HL-60/S4 treated with phorbol 12-myristate 13-acetate at 8.2 ng/mL for 4 days and 3 days (cell line): ENCODE results near the gene GRAMD4.

Experiments
- in situ Hi-C: fragments of 300-500 bp; cut with MboI; formaldehyde crosslinking; loops from 2 replicates; pipeline ENCODE4 v1.15.0; 2022; ENCODE audit warnings: low sequenced_read_pairs

GRAMD4 gene

GRCh38 chr22:46682011-46682731 is 62.0 kb downstream of the GRAMD4 start:
- in situ Hi-C loops = loop anchor here (10.0 to 25.0 kb wide), 2 partner anchors 117 to 320 kb away; no protein-coding TSS in a partner anchor

GRCh38 chr22:46684706-46685105 is 64.5 kb downstream of the GRAMD4 start:
- in situ Hi-C loops = loop anchor here (10.0 to 25.0 kb wide), 2 partner anchors 120 to 322 kb away; no protein-coding TSS in a partner anchor

GRCh38 chr22:46686221-46687047 is 66.2 kb downstream of the GRAMD4 start:
- in situ Hi-C loops = loop anchor here (10.0 to 25.0 kb wide), 2 partner anchors 122 to 324 kb away; no protein-coding TSS in a partner anchor

- in situ Hi-C loops = loop anchor here (10.0 to 25.0 kb wide), 2 partner anchors 122 to 325 kb away; no protein-coding TSS in a partner anchor
These were observed 66.9 kb downstream of the GRAMD4 start for GRCh38 chr22:46687048-46687444.

- in situ Hi-C loops = loop anchor here (10.0 to 25.0 kb wide), 2 partner anchors 123 to 325 kb away; no protein-coding TSS in a partner anchor
These were observed 67.3 kb downstream of the GRAMD4 start for GRCh38 chr22:46687460-46687859.

GRCh38 chr22:46688949-46689348 is 68.8 kb downstream of the GRAMD4 start:
- in situ Hi-C loops = loop anchor here (10.0 to 25.0 kb wide), 2 partner anchors 124 to 327 kb away; no protein-coding TSS in a partner anchor

- in situ Hi-C loops = loop anchor here (25.0 kb wide), 1 partner anchor 328 kb away; no protein-coding TSS in a partner anchor
These were observed 70.0 kb downstream of the GRAMD4 start for GRCh38 chr22:46690146-46690545.

GRCh38 chr22:46691571-46691970 is 71.4 kb downstream of the GRAMD4 start:
- in situ Hi-C loops = loop anchor here (25.0 kb wide), 1 partner anchor 329 kb away; no protein-coding TSS in a partner anchor

- in situ Hi-C loops = loop anchor here (25.0 kb wide), 1 partner anchor 332 kb away; no protein-coding TSS in a partner anchor
These were observed 73.6 kb downstream of the GRAMD4 start for GRCh38 chr22:46693634-46694415.

GRCh38 chr22:46694416-46695170 is 74.4 kb downstream of the GRAMD4 start:
- in situ Hi-C loops = loop anchor here (25.0 kb wide), 1 partner anchor 332 kb away; no protein-coding TSS in a partner anchor

GRCh38 chr22:46695346-46696228 is 75.4 kb downstream of the GRAMD4 start:
- in situ Hi-C loops = loop anchor here (25.0 kb wide), 1 partner anchor 333 kb away; no protein-coding TSS in a partner anchor

GRCh38 chr22:46696229-46696518 is 76.0 kb downstream of the GRAMD4 start:
- in situ Hi-C loops = loop anchor here (25.0 kb wide), 1 partner anchor 334 kb away; no protein-coding TSS in a partner anchor

- in situ Hi-C loops = loop anchor here (25.0 kb wide), 1 partner anchor 334 kb away; no protein-coding TSS in a partner anchor
These were observed 76.4 kb downstream of the GRAMD4 start for GRCh38 chr22:46696614-46697013.

- in situ Hi-C loops = loop anchor here (25.0 kb wide), 1 partner anchor 336 kb away; no protein-coding TSS in a partner anchor
These were observed 77.8 kb downstream of the GRAMD4 start for GRCh38 chr22:46697811-46698515.

- in situ Hi-C loops = loop anchor here (25.0 kb wide), 1 partner anchor 337 kb away; no protein-coding TSS in a partner anchor
These were observed 78.9 kb downstream of the GRAMD4 start for GRCh38 chr22:46699091-46699490.

- in situ Hi-C loops = no loop called here
These were observed 81.1 kb downstream of the GRAMD4 start for GRCh38 chr22:46701262-46701661.

- in situ Hi-C loops = no loop called here
These were observed 83.2 kb downstream of the GRAMD4 start for GRCh38 chr22:46703171-46703995.
